GM19468 (cell line): ENCODE measurements around the gene TOP2B.
A peak's percentile ranks its signal among the peaks of the same experiment; 100 is the strongest.

Experiments
- ATAC-seq: cut with Tn5 transposase; IDR thresholded peaks from one replicate; pipeline ENCODE4 v1.9.1; 2021; ENCODE audit warnings: mild to moderate bottlenecking, moderate library complexity, moderate number of reproducible peaks; ENCODE audit not compliant: unreplicated experiment; ENCODE audit errors: extremely low read depth

Gene TOP2B

GRCh38 chr3:25664812-25665314 is at the start of gene TOP2B:
Gene TOP2B (minus strand): TSS chr3:25664907. CDS start chr3:25664297, 610 bp downstream.
- peak; percentile 95 for ATAC-seq

- no peak for ATAC-seq
Observed at GRCh38 chr3:25713341-25713985, 48.8 kb upstream of the TOP2B start.

- no peak for ATAC-seq
Observed at GRCh38 chr3:25711090-25711489, 46.4 kb upstream of the TOP2B start.

- ATAC-seq = no peak
Observed at GRCh38 chr3:25708036-25708435, 43.3 kb upstream of the TOP2B start.

- ATAC-seq = no peak
Observed at GRCh38 chr3:25707268-25707926, 42.7 kb upstream of the TOP2B start.

- ATAC-seq = no peak
Observed at GRCh38 chr3:25706213-25706612, 41.5 kb upstream of the TOP2B start.

GRCh38 chr3:25697553-25697952 is 32.8 kb upstream of the TOP2B start:
- ATAC-seq = no peak

- no peak for ATAC-seq
Observed at GRCh38 chr3:25695731-25696420, 31.2 kb upstream of the TOP2B start.

GRCh38 chr3:25693238-25693637 is 28.5 kb upstream of the TOP2B start:
- ATAC-seq = no peak

GRCh38 chr3:25692341-25692740 is 27.6 kb upstream of the TOP2B start:
- ATAC-seq = no peak

- ATAC-seq = no peak
Observed at GRCh38 chr3:25690768-25691533, 26.2 kb upstream of the TOP2B start.

- no peak for ATAC-seq
Observed at GRCh38 chr3:25689226-25689625, 24.5 kb upstream of the TOP2B start.

- no peak for ATAC-seq
Observed at GRCh38 chr3:25687742-25688141, 23.0 kb upstream of the TOP2B start.

GRCh38 chr3:25686766-25687165 is 22.1 kb upstream of the TOP2B start:
- ATAC-seq = no peak

- ATAC-seq = no peak
Observed at GRCh38 chr3:25683882-25684281, 19.2 kb upstream of the TOP2B start.

- ATAC-seq = no peak
Observed at GRCh38 chr3:25683410-25683809, 18.7 kb upstream of the TOP2B start.

- no peak for ATAC-seq
Observed at GRCh38 chr3:25679642-25680302, 15.1 kb upstream of the TOP2B start.

GRCh38 chr3:25679166-25679565 is 14.5 kb upstream of the TOP2B start:
- no peak for ATAC-seq

- ATAC-seq = no peak
Observed at GRCh38 chr3:25678581-25678980, 13.9 kb upstream of the TOP2B start.

GRCh38 chr3:25677121-25677520 is 12.4 kb upstream of the TOP2B start:
- ATAC-seq = no peak
